ENCODE measurements around the gene KPRP.

Gene KPRP

GRCh38 chr1:152811050-152811449, 53.2 kb downstream of the KPRP start:
- no peak overlapping the region for H3K27ac Mint-ChIP-seq
- peaks cover 3% of the 10 kb centered on the region for H3K9me3 Mint-ChIP-seq
- ATAC-seq, result peak; percentile 16
- no peaks in the 10 kb centered on the region for H3K36me3 Mint-ChIP-seq
- no peak overlapping the region for H3K4me3 Mint-ChIP-seq
- no peaks in the 10 kb centered on the region for H3K4me1 Mint-ChIP-seq
- DNase-seq (ENCODE audit: low spot score in 2 of 2), result no peak
